ENCODE data around the gene MAPK12. TPM values are rescaled to one million over a fixed set of nuclear protein-coding genes. Genes with fewer than 3 reads are reported as not detected.

The MAPK12 gene
- total RNA-seq, 1 experiment from 2014 or later, result 74.6 TPM

- CTCF ChIA-PET, result interaction anchor here (0.5 kb wide), 1 partner anchor 8 kb away, joined by 7 read pairs; no protein-coding TSS in a partner anchor
- in situ Hi-C loops (cut with HindIII; ENCODE audit: low pct_unique_long_range_greater_than_20kb, low sequenced_read_pairs) (no loop called here), intact Hi-C loops (cut with micrococcal nuclease; ENCODE audit: unreplicated experiment) (no loop called here)
- no peaks in the 10 kb centered on the region for H3K4me1 ChIP-seq (ENCODE audit: control insufficient read depth, insufficient read depth, low read length)
- H3K4me3 ChIP-seq (ENCODE audit: low read depth in 2 of 2, low read length in 2 of 2), result no peak overlapping the region
- ATAC-seq (no peak), DNase-seq (ENCODE audit: low read depth, low spot score) (no peak)
- BruUV-seq (replicated peaks), result no TSS peak
- TF ChIP-seq CTCF (IDR thresholded peaks at IDR 0.05) (no peak), POLR2AphosphoS5 (IDR thresholded peaks at IDR 0.05; ENCODE audit: low read depth, low read length) (no peak), REST (IDR thresholded peaks at IDR 0.05; ENCODE audit: insufficient read depth in 1 of 2, low read depth in 2 of 2, low read length in 1 of 2) (no peak), TCF7L2 (IDR thresholded peaks at IDR 0.05; ENCODE audit: low read depth, low read length) (no peak), SIN3A (IDR thresholded peaks at IDR 0.05; ENCODE audit: borderline replicate concordance, insufficient read depth, low read depth, low read length) (no peak)
- no peak overlapping the region for H3K27ac ChIP-seq (ENCODE audit: low read length)
- H3K36me3 ChIP-seq (ENCODE audit: control insufficient read depth, insufficient read depth, low read length), result 0 out of 2 replicates have a peak, but pooled peaks cover 2% of the 10 kb centered on the region
- H3K9me3 ChIP-seq (ENCODE audit: control insufficient read depth, insufficient read depth, low read depth, low read length), result no peaks in the 10 kb centered on the region
- H3K27me3 ChIP-seq (ENCODE audit: control insufficient read depth, insufficient read depth, low read length), result no peaks in the 10 kb centered on the region
- POLR2A ChIA-PET, result no interaction called here
Measured at GRCh38 chr22:50215297-50216054, 46.0 kb downstream of the MAPK12 start.

- no peak for ATAC-seq
- in situ Hi-C loops (cut with HindIII; ENCODE audit: low pct_unique_long_range_greater_than_20kb, low sequenced_read_pairs), result no loop called here
Measured at GRCh38 chr22:50213263-50213662, 48.2 kb downstream of the MAPK12 start.

More at GRCh38 chr22:50213263-50213662, 48.2 kb downstream of the MAPK12 start:
- no peaks in the 10 kb centered on the region for H3K4me1 ChIP-seq (ENCODE audit: control insufficient read depth, insufficient read depth, low read length)
- no peak for DNase-seq (ENCODE audit: low read depth, low spot score)
- no peaks in the 10 kb centered on the region for H3K36me3 ChIP-seq (ENCODE audit: control insufficient read depth, insufficient read depth, low read length)
- ChIA-PET CTCF (no interaction called here), POLR2A (no interaction called here)
- no TSS peak for BruUV-seq (replicated peaks)
- no peak overlapping the region for H3K4me3 ChIP-seq (ENCODE audit: low read depth in 2 of 2, low read length in 2 of 2)
- no peaks in the 10 kb centered on the region for H3K9me3 ChIP-seq (ENCODE audit: control insufficient read depth, insufficient read depth, low read depth, low read length)
- intact Hi-C loops (cut with micrococcal nuclease; ENCODE audit: unreplicated experiment), result no loop called here
- H3K27ac ChIP-seq (ENCODE audit: low read length), result no peak overlapping the region
- no peaks in the 10 kb centered on the region for H3K27me3 ChIP-seq (ENCODE audit: control insufficient read depth, insufficient read depth, low read length)
- TF ChIP-seq POLR2AphosphoS5 (IDR thresholded peaks at IDR 0.05; ENCODE audit: low read depth, low read length) (no peak), SIN3A (IDR thresholded peaks at IDR 0.05; ENCODE audit: borderline replicate concordance, insufficient read depth, low read depth, low read length) (no peak), REST (IDR thresholded peaks at IDR 0.05; ENCODE audit: insufficient read depth in 1 of 2, low read depth in 2 of 2, low read length in 1 of 2) (no peak), TCF7L2 (IDR thresholded peaks at IDR 0.05; ENCODE audit: low read depth, low read length) (no peak), CTCF (IDR thresholded peaks at IDR 0.05) (no peak)
